B cell (primary cell): ENCODE measurements around the gene NHSL2.

Experiments
- CTCF ChIP-seq: fragments of 200-600 bp; IDR thresholded peaks from one replicate; pipeline ENCODE4 v1.8.0; 2022; ENCODE audit warnings: antibody characterized with exemption, mild to moderate bottlenecking
- EZH2 ChIP-seq: IDR thresholded peaks from 2 replicates; pipeline ENCODE4 v1.6.1; 2012; ENCODE audit warnings: borderline replicate concordance, low read depth, mild to moderate bottlenecking, moderate library complexity, low read length; ENCODE audit not compliant: insufficient read depth, poor library complexity, severe bottlenecking

DNA sequence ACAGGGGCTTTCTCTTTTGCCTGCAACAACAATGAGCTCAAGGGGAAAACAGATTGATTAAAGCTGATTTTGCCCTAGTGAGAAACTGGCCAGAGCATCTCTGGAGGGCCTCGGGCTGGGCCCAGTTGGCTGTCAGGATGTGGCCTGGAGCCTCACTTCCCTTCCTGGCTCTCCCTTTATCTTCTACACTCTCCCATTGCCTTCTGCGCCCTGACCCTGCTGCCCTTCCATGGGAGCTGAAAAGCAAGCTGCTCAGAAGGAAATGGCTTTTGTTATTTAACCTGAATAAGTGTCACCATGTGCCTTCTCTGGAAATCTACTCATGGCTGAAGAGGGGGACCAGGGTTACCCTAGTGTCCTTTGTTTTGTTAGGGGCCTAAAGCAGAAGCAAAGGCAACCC lies 43.8 kb downstream of the NHSL2 start:
- TF ChIP-seq CTCF (no peak), EZH2 (no peak)
